HepG2 (cell line): ENCODE measurements around the gene ZNF831. TPM values are rescaled to one million over a fixed set of nuclear protein-coding genes. Genes with fewer than 3 reads are reported as not detected.

Source experiments
- ATAC-seq: fragments of 200-7000 bp; cut with Tn5 transposase; 3 replicates; pipeline ENCODE4 v1.9.1; 2020; ENCODE audit warnings: mild to moderate bottlenecking, moderate library complexity
- BruUV-seq: library from RNA; stranded (reverse); fragments of 400-500 nt; replicated peaks from 2 replicates; lab custom pipeline; 2021; lab: Mats Ljungman, UMichigan
- CTCF ChIA-PET: fragments of 300-600 bp; formaldehyde crosslinking; extraction: SDS; loops from one replicate; lab custom pipeline; 2021; ENCODE audit warnings: low total read pairs, inconsistent platforms, low intra/inter-chr PET ratio; lab: Yijun Ruan, JAX
- POLR2A ChIA-PET: fragments of 350-600 bp; sonication (Branson Sonifier 250); formaldehyde crosslinking; loops from one replicate; lab custom pipeline; 2020; ENCODE audit warnings: antibody characterized with exemption, inconsistent platforms; lab: Yijun Ruan, JAX
- DNase-seq: peaks from one replicate; pipeline ENCODE4 v3.0.0-alpha.2; 2015; ENCODE audit warnings: low spot score
- FAIRE-seq: peaks from 3 replicates; lab custom pipeline; 2011; peaks lifted over from hg19 to GRCh38; lab: Jason Lieb, UNC
- H2AFZ ChIP-seq: one replicate; pipeline ENCODE4 v1.6.1; 2011; ENCODE audit warnings: low read length, inconsistent platforms
- H3K27ac ChIP-seq: fragments of 300-600 bp; 3 replicates; pipeline ENCODE4 v1.8.0; 2011; ENCODE audit warnings: mixed run types, mild to moderate bottlenecking, mixed read lengths, low read length, inconsistent platforms; ENCODE audit not compliant: insufficient read depth; ENCODE audit errors: extremely low read length
- H3K27me3 ChIP-seq, 2 experiments: fragments of 200-600 bp in 1 of 2; 2 replicates in 1 of 2; 3 replicates in 1 of 2; pipeline versions ENCODE4 v1.6.0 to v1.8.0; 2011; ENCODE audit warnings: low read length in 2 of 2, mild to moderate bottlenecking in 2 of 2, moderate library complexity in 2 of 2, inconsistent platforms in 1 of 2; ENCODE audit not compliant: insufficient read depth in 2 of 2, control insufficient read depth in 1 of 2
- H3K36me3 ChIP-seq, 2 experiments: fragments of 200-600 bp in 1 of 2; replicated peaks in 1 of 2; 2 replicates in 1 of 2; 3 replicates in 1 of 2; pipeline versions ENCODE4 v1.5.1 to v1.8.0; 2011; ENCODE audit warnings: low read length in 2 of 2, inconsistent platforms in 1 of 2; ENCODE audit not compliant: insufficient read depth in 2 of 2, control insufficient read depth in 1 of 2
- H3K4me1 ChIP-seq: 2 replicates; pipeline ENCODE4 v1.5.1; 2012; ENCODE audit warnings: low read length, inconsistent platforms; ENCODE audit not compliant: insufficient read depth
- H3K4me2 ChIP-seq: 2 replicates; pipeline ENCODE4 v1.6.0; 2011; ENCODE audit warnings: low read depth, low read length, inconsistent platforms
- H3K4me3 ChIP-seq, 3 experiments: fragments of 200-600 bp in 1 of 3; sonication (generic), shearing (Covaris generic) in 1 of 3; replicated peaks in 1 of 3; 2 replicates each; pipeline ENCODE4 v1.5.1; 2011 to 2016; ENCODE audit warnings: low read length in 3 of 3, inconsistent platforms in 2 of 3, low read depth in 2 of 3, mild to moderate bottlenecking in 2 of 3, control low read depth in 1 of 3, mixed read lengths in 1 of 3; ENCODE audit not compliant: insufficient read depth in 1 of 3
- H3K79me2 ChIP-seq: one replicate; pipeline ENCODE4 v1.6.1; 2011; ENCODE audit warnings: low read length, inconsistent platforms; ENCODE audit not compliant: insufficient read depth
- H3K9ac ChIP-seq: 2 replicates; pipeline ENCODE4 v1.6.0; 2011; ENCODE audit warnings: mild to moderate bottlenecking, low read depth, low read length, inconsistent platforms; ENCODE audit not compliant: insufficient read depth
- H3K9me3 ChIP-seq: 2 replicates; pipeline ENCODE4 v1.5.1; 2012; ENCODE audit warnings: mild to moderate bottlenecking, low read length
- H4K20me1 ChIP-seq: 2 replicates; pipeline ENCODE4 v1.6.0; 2011; ENCODE audit warnings: inconsistent platforms, mild to moderate bottlenecking, low read length, moderate library complexity; ENCODE audit not compliant: insufficient read depth
- CREBL2 ChIP-seq: sonication (generic); formaldehyde crosslinking; IDR thresholded peaks from 2 replicates; pipeline ENCODE4 v1.8.1; 2023; ENCODE audit warnings: missing genetic modification reagents, mild to moderate bottlenecking, borderline replicate concordance
- DPF2 ChIP-seq: sonication (generic); formaldehyde crosslinking; IDR thresholded peaks from 2 replicates; pipeline ENCODE4 v1.4.0; 2020; ENCODE audit warnings: mild to moderate bottlenecking, low read depth, missing genetic modification reagents, borderline replicate concordance
- FOXO4 ChIP-seq: sonication (generic); formaldehyde crosslinking; conservative IDR thresholded peaks from 2 replicates; pipeline ENCODE4 v1.8.1; 2023; ENCODE audit warnings: missing genetic modification reagents
- GMEB2 ChIP-seq: IDR thresholded peaks from 2 replicates; pipeline ENCODE4 v1.6.1; 2016; ENCODE audit warnings: missing biosample characterization, missing genetic modification reagents, low read depth
- ISX ChIP-seq: sonication (generic); formaldehyde crosslinking; conservative IDR thresholded peaks from 2 replicates; pipeline ENCODE4 v1.5.0; 2020; ENCODE audit warnings: missing genetic modification reagents
- KDM1A ChIP-seq: IDR thresholded peaks from 2 replicates; pipeline ENCODE4 v1.6.1; 2016; ENCODE audit warnings: missing compliant biosample characterization
- MEIS2 ChIP-seq: sonication (generic); formaldehyde crosslinking; IDR thresholded peaks from 2 replicates; pipeline ENCODE4 v1.9.0; 2021; ENCODE audit warnings: mild to moderate bottlenecking, missing genetic modification reagents
- NFATC3 ChIP-seq: sonication (generic); formaldehyde crosslinking; IDR thresholded peaks from 2 replicates; pipeline ENCODE4 v1.5.1; 2020; ENCODE audit warnings: mild to moderate bottlenecking, missing genetic modification reagents
- NR2F2 ChIP-seq: IDR thresholded peaks from 2 replicates; pipeline ENCODE4 v1.6.1; 2012; ENCODE audit warnings: low read depth, inconsistent platforms, borderline replicate concordance
- PAF1 ChIP-seq: IDR thresholded peaks from 2 replicates; pipeline ENCODE4 v1.6.1; 2016; ENCODE audit warnings: missing genetic modification reagents, missing compliant biosample characterization
- PTBP1 ChIP-seq: fragments of 200-400 bp; formaldehyde crosslinking; IDR thresholded peaks from 2 replicates; pipeline ENCODE4 v1.6.1; 2018; ENCODE audit warnings: low read length, low read depth; ENCODE audit not compliant: poor library complexity, severe bottlenecking
- SRSF9 ChIP-seq: fragments of 200-400 bp; formaldehyde crosslinking; IDR thresholded peaks from 2 replicates; pipeline ENCODE4 v1.6.1; 2018; ENCODE audit warnings: borderline replicate concordance, mild to moderate bottlenecking, low read depth, low read length; ENCODE audit not compliant: insufficient read depth, poor library complexity, severe bottlenecking
- ZMYM4 ChIP-seq: sonication (generic); formaldehyde crosslinking; IDR thresholded peaks from 2 replicates; pipeline ENCODE4 v1.8.1; 2023; ENCODE audit warnings: mild to moderate bottlenecking, missing genetic modification reagents
- ZNF557 ChIP-seq: sonication (generic); formaldehyde crosslinking; IDR thresholded peaks from 2 replicates; pipeline ENCODE4 v1.4.0; 2020; ENCODE audit warnings: missing genetic modification reagents
- ZNF580 ChIP-seq: IDR thresholded peaks from 2 replicates; pipeline ENCODE4 v1.6.1; 2016; ENCODE audit warnings: low read depth, borderline replicate concordance
- WGBS: methylation state at CpG from one replicate; pipeline ENCODE4 v1.1.6; 2017; ENCODE audit warnings: low lambda C conversion rate; 5-methylcytosine and 5-hydroxymethylcytosine counted together
- in situ Hi-C: cut with HindIII; loops from 2 replicates; pipeline ENCODE4 v1.10.0; 2017; ENCODE audit warnings: low pct_unique_long_range_greater_than_20kb; ENCODE audit not compliant: extremely low pct_ligation_motif_present
- intact Hi-C: fragments of 100-400 bp; cut with micrococcal nuclease; formaldehyde crosslinking; loops from one replicate; pipeline ENCODE4 v1.10.0; 2022; ENCODE audit not compliant: unreplicated experiment
- polyA plus RNA-seq, 8 experiments: library from polyadenylated mRNA; depleted of rRNA in 3 of 8; stranded (reverse) in 7 of 8; unstranded in 1 of 8; fragments of >200 nt; fragmentation: Illumina TruSeq in 4 of 8; extraction: Trizol in 4 of 8; gene quantifications; 2 replicates each; pipeline versions ENCODE4 v1.2.1 to v1.2.3, GENCODE V29; 2011 to 2016; ENCODE audit warnings: low read depth in 4 of 8, missing spikeins in 1 of 8, mixed read lengths in 1 of 8; ENCODE audit not compliant: insufficient read depth in 1 of 8
- total RNA-seq, 5 experiments: library from RNA; depleted of rRNA; stranded (reverse); fragments of >200 nt; fragmentation: Illumina TruSeq; extraction: Trizol; gene quantifications; 2 replicates each; pipeline ENCODE4 v1.2.3, GENCODE V29; 2016; ENCODE audit warnings: low read depth in 1 of 5

Gene ZNF831
- total and polyA plus RNA-seq, 2 of the 13 experiments (the other 11 are each of a cell fraction or from before 2014, with no cell fraction given): not detected

GRCh38 chr20:59205044-59205443, 41.4 kb downstream of the ZNF831 start:
- no peak overlapping the region for H3K4me3 ChIP-seq
- H3K36me3 ChIP-seq: no peaks in the 10 kb centered on the region
- intact Hi-C loops (no loop called here), in situ Hi-C loops (no loop called here)
- H3K4me1 ChIP-seq: no peaks in the 10 kb centered on the region
- H2AFZ ChIP-seq: no peak overlapping the region
- ChIA-PET POLR2A (no interaction called here), CTCF (no interaction called here)
- FAIRE-seq: no peak
- no peak for DNase-seq
- 24% methylated on average over 6 of the region's 6 CpGs for WGBS
- no peaks in the 10 kb centered on the region for H3K9me3 ChIP-seq
- no peak overlapping the region for H3K4me2 ChIP-seq
- peaks cover under 1 to 27% of the 10 kb centered on the region in 2 experiments; a peak in 3 of 5 replicates for H3K27me3 ChIP-seq
- no TSS peak for BruUV-seq
- no peaks in the 10 kb centered on the region for H3K79me2 ChIP-seq
- H3K9ac ChIP-seq: no peak overlapping the region
- ATAC-seq: no peak
- H3K27ac ChIP-seq: no peak overlapping the region
- no peaks in the 10 kb centered on the region for H4K20me1 ChIP-seq
- TF ChIP-seq DPF2 (CRISPR knock-in tag) (no peak), PTBP1 (no peak), ISX (CRISPR knock-in tag) (no peak), NR2F2 (no peak), MEIS2 (CRISPR knock-in tag) (no peak), KDM1A (CRISPR knock-in tag) (no peak), ZMYM4 (CRISPR knock-in tag) (no peak), ZNF557 (CRISPR knock-in tag) (no peak)
- TF ChIP-seq, all 625 proteins: peak for 0

- Histone ChIP-seq H3K9me3 (no peaks in the 10 kb centered on the region), H3K4me2 (no peak overlapping the region), H3K27me3 (peaks cover 3 to 36% of the 10 kb centered on the region in 2 experiments; a peak in 4 of 5 replicates), H2AFZ (no peak overlapping the region), H3K36me3 (no peaks in the 10 kb centered on the region), H3K4me3 (no peak overlapping the region), H4K20me1 (no peaks in the 10 kb centered on the region), H3K4me1 (no peaks in the 10 kb centered on the region), H3K9ac (no peak overlapping the region), H3K79me2 (no peaks in the 10 kb centered on the region), H3K27ac (no peak overlapping the region)
- FAIRE-seq (no peak), ATAC-seq (no peak), DNase-seq (no peak)
- ChIA-PET CTCF (interaction anchor here (0.7 to 2.5 kb wide), 2 partner anchors 337 to 339 kb away, joined by 3 to 18 read pairs; no protein-coding TSS in a partner anchor), POLR2A (no interaction called here)
- no TSS peak for BruUV-seq
- in situ Hi-C loops: no loop called here
- WGBS: 3% methylated on average over 2 of the region's 2 CpGs
- intact Hi-C loops: loop anchor here (1.0 kb wide), 1 partner anchor 337 kb away; no protein-coding TSS in a partner anchor
- TF ChIP-seq CREBL2 (no peak), SRSF9 (no peak), GMEB2 (CRISPR knock-in tag) (no peak), ZNF580 (CRISPR knock-in tag) (no peak), NFATC3 (CRISPR knock-in tag) (no peak), PAF1 (CRISPR knock-in tag) (no peak), FOXO4 (no peak)
Observed at GRCh38 chr20:59207235-59207634, 43.6 kb downstream of the ZNF831 start.
